Esophagus muscularis mucosa (tissue), 4 donors: ENCODE measurements around the gene GDAP2.

ENCODE experiments used
- CTCF ChIP-seq, 3 experiments: fragments of 200-600 bp in 2 of 3; fragments of 450-650 bp in 1 of 3; sonication (generic) in 2 of 3; IDR thresholded peaks; one replicate each; pipeline ENCODE4 v1.5.1; 2017 to 2019; ENCODE audit warnings: antibody characterized with exemption in 3 of 3, mild to moderate bottlenecking in 2 of 3, moderate library complexity in 1 of 3
- EP300 ChIP-seq: sonication (generic); formaldehyde crosslinking; IDR thresholded peaks from one replicate; pipeline ENCODE4 v1.6.1; 2017; ENCODE audit warnings: antibody characterized with exemption
- POLR2A ChIP-seq: fragments of 450-650 bp; IDR thresholded peaks from one replicate; pipeline ENCODE4 v1.6.1; 2017; ENCODE audit warnings: antibody characterized with exemption, moderate library complexity, mild to moderate bottlenecking, low read depth
- POLR2AphosphoS5 ChIP-seq, 2 donors: sonication (generic); formaldehyde crosslinking; IDR thresholded peaks; one replicate each; pipeline ENCODE4 v1.6.1; 2017; ENCODE audit warnings: antibody characterized with exemption in 2 of 2

DNA sequence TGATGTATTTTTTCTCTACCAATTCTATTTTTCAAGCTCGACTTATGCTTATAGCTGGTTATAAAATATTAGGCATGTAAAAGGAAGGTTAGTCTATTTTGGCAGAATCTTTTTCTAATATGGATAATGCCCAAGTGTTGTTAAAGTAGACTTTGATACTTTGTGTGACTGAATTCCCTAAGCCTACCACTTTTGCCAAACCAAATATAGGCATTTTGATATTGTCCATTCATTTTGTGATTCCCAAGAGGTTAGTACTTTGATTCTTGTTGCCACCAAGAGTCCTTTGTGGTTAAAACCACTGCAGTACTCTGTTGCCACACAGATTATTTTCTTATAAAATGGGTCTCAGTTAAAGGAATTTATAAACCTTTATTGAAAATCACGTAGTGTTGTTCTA lies 4.3 kb upstream of the GDAP2 start:
- TF ChIP-seq CTCF (IDR thresholded peaks at IDR 0.05) (no peak), POLR2A (no peak), POLR2AphosphoS5 (IDR thresholded peaks at IDR 0.05) (no peak), EP300 (no peak)
